Brain microvascular endothelial cell (primary cell): Measurements from ENCODE around the gene RYR3.

Experiments used
- DNase-seq: peaks from one replicate; pipeline ENCODE4 v3.0.0-alpha.2; 2020
- H3K27ac ChIP-seq: fragments of 250-450 bp; sonication (Bioruptor Pico); 2 replicates; pipeline ENCODE4 v1.5.1; 2020; ENCODE audit warnings: mild to moderate bottlenecking, moderate library complexity
- H3K27me3 ChIP-seq: fragments of 250-450 bp; sonication (Bioruptor Pico); replicated peaks from 2 replicates; pipeline ENCODE4 v1.5.1; 2020; ENCODE audit warnings: mild to moderate bottlenecking
- H3K36me3 ChIP-seq: fragments of 250-450 bp; sonication (Bioruptor Pico); replicated peaks from 2 replicates; pipeline ENCODE4 v1.5.1; 2020; ENCODE audit warnings: mild to moderate bottlenecking
- H3K4me3 ChIP-seq: 2 replicates; pipeline ENCODE4 v1.5.1; 2011; ENCODE audit warnings: low read depth, mild to moderate bottlenecking, control low read depth, low read length, moderate library complexity
- CTCF ChIP-seq: IDR thresholded peaks from 2 replicates; pipeline ENCODE4 v1.5.1; 2011; ENCODE audit warnings: low read depth, mild to moderate bottlenecking, moderate library complexity, low read length, control low read depth, inconsistent platforms; ENCODE audit errors: missing control alignments
- in situ Hi-C: cut with HindIII; loops from 2 replicates; pipeline ENCODE4 v1.10.0; 2017; ENCODE audit warnings: low sequenced_read_pairs, low pct_ligation_motif_present

RYR3 gene

DNA sequence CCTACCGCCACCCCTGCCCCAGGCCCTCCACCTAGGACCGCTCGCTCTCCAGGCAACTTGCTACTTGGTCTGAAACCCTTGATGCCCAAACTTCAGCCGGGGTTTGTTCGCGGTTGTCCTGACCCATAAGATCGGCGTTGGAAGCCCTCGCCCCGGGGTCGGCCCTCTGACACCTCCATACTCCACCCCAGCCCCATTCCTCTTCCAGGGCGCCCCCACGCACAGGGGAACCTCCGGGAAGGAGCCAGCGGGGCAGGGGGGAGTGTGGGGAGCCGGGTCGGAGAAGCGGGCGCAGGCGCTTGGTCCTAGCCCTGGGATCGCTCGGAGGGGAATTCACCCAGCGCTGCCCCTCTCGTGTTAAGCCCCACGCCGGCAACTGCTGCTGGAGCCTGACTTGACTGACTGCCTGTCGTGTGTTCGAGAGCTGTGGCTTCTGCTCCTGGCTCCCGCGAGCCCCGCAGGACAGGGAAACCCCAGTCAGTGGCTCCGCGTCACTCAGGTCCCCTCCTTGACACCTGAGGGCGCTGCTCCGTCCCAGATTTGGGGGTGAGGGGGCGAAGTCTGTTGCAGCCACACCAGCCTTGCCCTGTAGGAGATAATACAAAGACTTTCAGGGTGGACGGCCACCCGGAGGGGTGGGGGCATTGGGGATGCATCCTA lies 675 bp downstream of the RYR3 start:
- no peak for DNase-seq
- no peak for TF ChIP-seq CTCF
- in situ Hi-C loops = no loop called here
- H3K27me3 ChIP-seq = peaks cover 56% of the 10 kb centered on the region
- no peak overlapping the region for H3K27ac ChIP-seq
- no peak overlapping the region for H3K4me3 ChIP-seq
- no peaks in the 10 kb centered on the region for H3K36me3 ChIP-seq

DNA sequence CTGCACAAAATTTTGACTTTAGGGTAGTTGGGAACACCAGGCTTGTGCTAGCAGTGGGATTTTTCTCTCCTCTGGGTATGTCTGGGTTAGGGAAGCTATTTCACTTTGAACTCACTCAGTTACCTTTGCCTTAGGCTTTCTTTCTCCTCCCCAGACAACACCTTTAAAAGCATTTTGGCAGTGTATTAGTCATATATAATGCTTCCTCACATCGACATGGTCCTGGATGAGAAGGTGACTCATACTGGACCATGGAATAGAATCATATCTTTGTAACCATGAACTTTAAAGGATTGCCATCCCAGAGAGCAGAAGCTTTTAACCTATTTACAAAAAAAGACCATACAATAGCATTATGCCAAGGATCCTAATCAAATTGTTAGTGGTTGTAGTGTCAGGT lies 2.7 kb downstream of the RYR3 start:
- Histone ChIP-seq H3K27ac (no peak overlapping the region), H3K4me3 (no peak overlapping the region), H3K27me3 (peaks cover 56% of the 10 kb centered on the region), H3K36me3 (no peaks in the 10 kb centered on the region)
- no peak for DNase-seq
- no peak for TF ChIP-seq CTCF
- in situ Hi-C loops = no loop called here

GRCh38 chr15:33314069-33314468 lies 3.3 kb downstream of the RYR3 start:
- H3K4me3 ChIP-seq = no peak overlapping the region
- peaks cover 54% of the 10 kb centered on the region for H3K27me3 ChIP-seq
- in situ Hi-C loops = no loop called here
- DNase-seq = no peak
- TF ChIP-seq CTCF = no peak
- no peaks in the 10 kb centered on the region for H3K36me3 ChIP-seq
- H3K27ac ChIP-seq = no peak overlapping the region

DNA sequence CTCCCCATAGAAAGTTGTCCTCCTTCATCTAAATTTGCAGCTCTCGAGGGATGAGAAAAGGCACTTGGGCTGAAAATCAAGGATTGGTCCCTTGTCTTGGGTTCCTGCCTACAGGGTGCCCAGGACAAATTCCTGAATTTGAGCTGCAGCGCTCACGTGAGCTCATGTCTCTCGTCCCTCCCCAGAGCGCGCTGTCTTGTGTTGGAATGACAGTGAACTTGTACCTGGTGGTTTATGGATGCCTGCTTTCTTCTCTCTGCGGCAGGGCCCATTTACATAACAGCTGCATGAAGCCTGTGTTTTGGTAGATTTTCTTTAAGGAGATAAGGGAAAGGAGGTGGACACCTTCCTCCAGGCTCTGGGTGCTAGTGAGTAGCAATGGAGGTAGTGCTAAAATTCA lies 4.3 kb downstream of the RYR3 start:
- TF ChIP-seq CTCF = no peak
- no peak overlapping the region for H3K4me3 ChIP-seq
- in situ Hi-C loops = no loop called here
- H3K27ac ChIP-seq = no peak overlapping the region
- H3K36me3 ChIP-seq = no peaks in the 10 kb centered on the region
- no peak for DNase-seq
- H3K27me3 ChIP-seq = peaks cover 44% of the 10 kb centered on the region

DNA sequence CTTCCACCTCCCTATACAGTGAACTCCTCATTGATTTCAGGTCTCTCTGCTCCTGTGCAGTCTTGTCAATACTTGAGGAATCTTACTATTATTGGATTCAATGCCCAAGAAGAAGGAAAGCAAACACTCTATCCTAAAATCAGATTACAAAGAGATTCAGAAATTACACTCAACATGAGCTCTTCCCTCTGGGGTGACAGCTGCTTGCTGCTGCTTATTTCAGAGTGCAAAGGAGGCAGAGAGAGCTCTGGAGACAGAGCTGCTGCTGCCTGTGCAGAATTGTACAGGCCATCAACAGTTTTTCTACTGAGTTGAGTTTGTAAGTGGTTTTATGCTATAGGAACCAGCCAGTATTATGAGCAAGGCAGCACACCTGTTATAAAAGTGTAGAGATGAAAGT lies 7.1 kb downstream of the RYR3 start:
- H3K36me3 ChIP-seq = no peaks in the 10 kb centered on the region
- in situ Hi-C loops = no loop called here
- no peak overlapping the region for H3K4me3 ChIP-seq
- H3K27ac ChIP-seq = no peak overlapping the region
- DNase-seq = no peak
- H3K27me3 ChIP-seq = peaks cover 17% of the 10 kb centered on the region
- TF ChIP-seq CTCF = no peak

DNA sequence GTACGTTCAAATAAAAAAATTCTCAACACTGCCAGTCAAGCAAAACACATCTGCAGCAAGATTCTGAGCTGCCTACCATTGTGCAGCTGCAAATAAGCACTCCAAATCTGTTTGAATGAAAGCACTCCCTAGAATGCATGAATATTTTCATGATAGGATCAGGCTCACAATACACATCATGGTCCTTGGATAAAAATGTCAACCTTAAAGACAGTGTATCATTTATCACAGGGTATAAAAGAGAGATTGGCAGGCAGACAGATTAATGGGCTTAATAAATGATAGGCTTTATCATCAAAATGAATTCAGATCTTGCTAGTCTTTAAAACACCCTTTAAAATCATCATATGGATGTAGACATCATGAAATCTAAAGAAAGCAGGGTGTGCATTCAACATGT lies 9.2 kb downstream of the RYR3 start:
- Histone ChIP-seq H3K4me3 (no peak overlapping the region), H3K36me3 (no peaks in the 10 kb centered on the region), H3K27me3 (peaks cover 7% of the 10 kb centered on the region), H3K27ac (no peak overlapping the region)
- no peak for TF ChIP-seq CTCF
- DNase-seq = no peak
- in situ Hi-C loops = no loop called here
